Measurements from ENCODE around the gene PUS7L. TPM values are rescaled to one million over a fixed set of nuclear protein-coding genes. Genes with fewer than 3 reads are reported as not detected.

PUS7L gene
- total and polyA plus RNA-seq, 2 of the 13 experiments (the other 11 are each of a cell fraction or from before 2014, with no cell fraction given), result 6.5 to 37.6 TPM

- no peak for TF ChIP-seq ZBTB21 (CRISPR knock-in tag; IDR thresholded peaks at IDR 0.05)
- 0 out of 2 replicates have a peak, but pooled peaks have one; percentile 34 for TF ChIP-seq E2F2 (CRISPR knock-in tag; IDR thresholded peaks at IDR 0.05; ENCODE audit: borderline replicate concordance)
- TF ChIP-seq ZNF234 (CRISPR knock-in tag; conservative IDR thresholded peaks at IDR 0.05), result no peak
- no peak for TF ChIP-seq ZNF737 (CRISPR knock-in tag; IDR thresholded peaks at IDR 0.05; ENCODE audit: borderline replicate concordance)
- no peak for TF ChIP-seq TRAFD1 (CRISPR knock-in tag; IDR thresholded peaks at IDR 0.05; ENCODE audit: borderline replicate concordance)
- TF ChIP-seq ZNF232 (CRISPR knock-in tag; IDR thresholded peaks at IDR 0.05; ENCODE audit: borderline replicate concordance), result no peak
- no peak for TF ChIP-seq U2AF1 (optimal IDR thresholded peaks at IDR 0.05; ENCODE audit: low read depth, low read length)
- peak; percentile 38; the same call in 1 of the 2 replicates for TF ChIP-seq ZBTB2 (CRISPR knock-in tag; IDR thresholded peaks at IDR 0.05; ENCODE audit: low read depth)
- TF ChIP-seq ZNF331 (CRISPR knock-in tag; IDR thresholded peaks at IDR 0.05), result no peak
- no peak for TF ChIP-seq HIC2 (CRISPR knock-in tag; IDR thresholded peaks at IDR 0.05; ENCODE audit: low read depth)
- TF ChIP-seq REXO4 (CRISPR knock-in tag; IDR thresholded peaks at IDR 0.05; ENCODE audit: borderline replicate concordance), result 0 out of 2 replicates have a peak, but pooled peaks have one; percentile 35
- no peak for TF ChIP-seq JARID2 (CRISPR knock-in tag; IDR thresholded peaks at IDR 0.05; ENCODE audit: insufficient replicate concordance)
- TF ChIP-seq PAF1 (CRISPR knock-in tag; IDR thresholded peaks at IDR 0.05), result no peak
- TF ChIP-seq ZNF782 (CRISPR knock-in tag; IDR thresholded peaks at IDR 0.05; ENCODE audit: borderline replicate concordance), result 0 out of 2 replicates have a peak, but pooled peaks have one; percentile 28
- TF ChIP-seq PRMT3 (CRISPR knock-in tag; IDR thresholded peaks at IDR 0.05; ENCODE audit: borderline replicate concordance, low read depth), result no peak
- TF ChIP-seq JUN (CRISPR knock-in tag; IDR thresholded peaks at IDR 0.05), result no peak
- TF ChIP-seq ZNF784 (CRISPR knock-in tag; IDR thresholded peaks at IDR 0.05; ENCODE audit: borderline replicate concordance), result 0 out of 2 replicates have a peak, but pooled peaks have one; percentile 46
- TF ChIP-seq RBAK (CRISPR knock-in tag; IDR thresholded peaks at IDR 0.05), result no peak
- 0 out of 2 replicates have a peak, but pooled peaks have one; percentile 30 for TF ChIP-seq MED1 (CRISPR knock-in tag; IDR thresholded peaks at IDR 0.05)
- 0 out of 2 replicates have a peak, but pooled peaks have one; percentile 49 for TF ChIP-seq ZNF430 (CRISPR knock-in tag; IDR thresholded peaks at IDR 0.05)
Measured at GRCh38 chr12:43805860-43806736, 47.5 kb upstream of the PUS7L start, which contains the start of gene TWF1 (continued).

Measured in HepG2 (cell line).